Spleen (tissue), 11 donors: ENCODE data around the gene CLEC16A. TPM values are rescaled to one million over a fixed set of nuclear protein-coding genes. Genes with fewer than 3 reads are reported as not detected.

ENCODE experiments used
- DNase-seq: peaks from one replicate; pipeline ENCODE4 v3.0.0-alpha.2; 2020
- H3K27ac ChIP-seq, 8 donors: fragments of 200-600 bp; sonication (generic) in 7 of 8; 1 replicate in 4 of 8; 2 replicates in 4 of 8; pipeline versions ENCODE4 v1.5.0 to v1.8.0; 2016 to 2021; ENCODE audit warnings: inconsistent platforms in 4 of 8, mild to moderate bottlenecking in 4 of 8, moderate library complexity in 1 of 8
- H3K27me3 ChIP-seq, 7 donors: fragments of 200-600 bp; sonication (generic) in 6 of 7; replicated peaks in 1 of 7; 1 replicate in 4 of 7; 2 replicates in 3 of 7; pipeline versions ENCODE4 v1.5.0 to v1.8.0; 2016 to 2021; ENCODE audit warnings: inconsistent platforms in 3 of 7, mild to moderate bottlenecking in 1 of 7
- H3K36me3 ChIP-seq, 6 donors: fragments of 200-600 bp; sonication (generic) in 5 of 6; 1 replicate in 4 of 6; 2 replicates in 2 of 6; pipeline versions ENCODE4 v1.5.0 to v1.8.0; 2016 to 2021; ENCODE audit warnings: inconsistent platforms in 2 of 6
- H3K4me1 ChIP-seq, 6 donors: fragments of 200-600 bp; sonication (generic) in 5 of 6; 1 replicate in 3 of 6; 2 replicates in 3 of 6; pipeline versions ENCODE4 v1.5.0 to v1.8.0; 2016 to 2021; ENCODE audit warnings: inconsistent platforms in 3 of 6
- H3K4me3 ChIP-seq, 8 donors: fragments of 200-600 bp; sonication (generic) in 7 of 8; 1 replicate in 4 of 8; 2 replicates in 4 of 8; pipeline versions ENCODE4 v1.5.0 to v1.8.0; 2016 to 2021; ENCODE audit warnings: inconsistent platforms in 4 of 8, mild to moderate bottlenecking in 4 of 8, moderate library complexity in 2 of 8
- H3K9me3 ChIP-seq, 8 donors: fragments of 200-600 bp; sonication (generic) in 7 of 8; 1 replicate in 4 of 8; 2 replicates in 4 of 8; pipeline versions ENCODE4 v1.5.0 to v1.8.0; 2016 to 2021; ENCODE audit warnings: inconsistent platforms in 4 of 8
- POLR2A ChIP-seq, 3 donors: fragments of 450-650 bp; IDR thresholded peaks; one replicate each; pipeline ENCODE4 v1.5.1; 2017; ENCODE audit warnings: antibody characterized with exemption in 3 of 3, mild to moderate bottlenecking in 1 of 3
- POLR2AphosphoS5 ChIP-seq, 3 donors: sonication (generic); formaldehyde crosslinking; IDR thresholded peaks; one replicate each; pipeline ENCODE4 v1.5.1; 2017; ENCODE audit warnings: antibody characterized with exemption in 3 of 3
- WGBS, 5 donors: extraction: QIAGEN DNeasy Blood & Tissue Kit in 3 of 5; methylation state at CpG; one replicate each; pipeline versions ENCODE4 v1.1.5 to v1.1.7; 2013 to 2018; 5-methylcytosine and 5-hydroxymethylcytosine counted together
- intact Hi-C: fragments of 100-400 bp; cut with DNase I; formaldehyde crosslinking; loops from one replicate; pipeline ENCODE4 v1.15.0; 2023; ENCODE audit warnings: low total_unique reads
- polyA plus RNA-seq, 3 donors: library from polyadenylated mRNA; stranded (reverse); fragments of 200-250 nt; gene quantifications; one replicate each; pipeline ENCODE4 v1.2.1, GENCODE V29; 2013
- total RNA-seq, 7 donors: library from RNA; depleted of rRNA in 3 of 7; stranded (reverse); fragments of >200 nt in 3 of 7; fragmentation: NEBNext Ultra II Directional in 4 of 7; extraction: Animal tissue kit (Norgen Biotek cat#: 25700) in 4 of 7; gene quantifications; one replicate each; pipeline versions ENCODE4 v1.1.0 to v1.2.1, GENCODE V29; 2016 to 2021
- TF ChIP-seq, protein P1 (sequence below), 11 experiments: fragments of 200-600 bp in 7 of 11; fragments of 450-650 bp in 4 of 11; sonication (generic) in 4 of 11; IDR thresholded peaks in 8 of 11; conservative IDR thresholded peaks in 3 of 11; 1 replicate in 7 of 11; 2 replicates in 4 of 11; pipeline versions ENCODE4 v1.4.0 to v1.8.0; 2016 to 2021; ENCODE audit warnings: antibody characterized with exemption in 11 of 11, inconsistent platforms in 4 of 11, mild to moderate bottlenecking in 1 of 11
- donor health status: healthy with polysubstance abuse.
- donor health status: DM: no; HTN: no; CAD: no; lungs with moderate emphysema.
- donor health status: DM: no; HTN: no; CAD: no.
- donor health status: Bipolar disorder and iron deficiency.
- donor health status: healthy.
- donor health status: DM: no; HTN: no; CAD: no.
- donor health status: DM: yes; HTN: yes; CAD: no.

The CLEC16A gene
- total and polyA plus RNA-seq, 10 donors: 7.3 to 54.6 (median 35.1) TPM

GRCh38 chr16:11017499-11017898, 73.1 kb downstream of the CLEC16A start:
- no peak overlapping the region for H3K4me3 ChIP-seq
- H3K27me3 ChIP-seq: no peaks in the 10 kb centered on the region
- H3K36me3 ChIP-seq: peaks cover 0 to 78% (median 24%) of the 10 kb centered on the region in 6 donors
- 94 to 96% (median 95%) methylated on average over 2 of the region's 2 CpGs for WGBS, 5 donors
- H3K9me3 ChIP-seq: no peaks in the 10 kb centered on the region
- TF ChIP-seq POLR2A (IDR thresholded peaks at IDR 0.05) (no peak), POLR2AphosphoS5 (IDR thresholded peaks at IDR 0.05) (no peak)
- TF ChIP-seq, protein P1, sequence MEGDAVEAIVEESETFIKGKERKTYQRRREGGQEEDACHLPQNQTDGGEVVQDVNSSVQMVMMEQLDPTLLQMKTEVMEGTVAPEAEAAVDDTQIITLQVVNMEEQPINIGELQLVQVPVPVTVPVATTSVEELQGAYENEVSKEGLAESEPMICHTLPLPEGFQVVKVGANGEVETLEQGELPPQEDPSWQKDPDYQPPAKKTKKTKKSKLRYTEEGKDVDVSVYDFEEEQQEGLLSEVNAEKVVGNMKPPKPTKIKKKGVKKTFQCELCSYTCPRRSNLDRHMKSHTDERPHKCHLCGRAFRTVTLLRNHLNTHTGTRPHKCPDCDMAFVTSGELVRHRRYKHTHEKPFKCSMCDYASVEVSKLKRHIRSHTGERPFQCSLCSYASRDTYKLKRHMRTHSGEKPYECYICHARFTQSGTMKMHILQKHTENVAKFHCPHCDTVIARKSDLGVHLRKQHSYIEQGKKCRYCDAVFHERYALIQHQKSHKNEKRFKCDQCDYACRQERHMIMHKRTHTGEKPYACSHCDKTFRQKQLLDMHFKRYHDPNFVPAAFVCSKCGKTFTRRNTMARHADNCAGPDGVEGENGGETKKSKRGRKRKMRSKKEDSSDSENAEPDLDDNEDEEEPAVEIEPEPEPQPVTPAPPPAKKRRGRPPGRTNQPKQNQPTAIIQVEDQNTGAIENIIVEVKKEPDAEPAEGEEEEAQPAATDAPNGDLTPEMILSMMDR (IDR thresholded peaks at IDR 0.05 in 8 of 11, conservative IDR thresholded peaks at IDR 0.05 in 3 of 11): no peak
- no peak overlapping the region for H3K27ac ChIP-seq
- no peak for DNase-seq
- no peaks in the 10 kb centered on the region for H3K4me1 ChIP-seq
- intact Hi-C loops: no loop called here

GRCh38 chr16:11020388-11020787, 76.0 kb downstream of the CLEC16A start:
- Histone ChIP-seq H3K9me3 (peaks cover 0 to 14% (median 8%) of the 10 kb centered on the region in 8 donors), H3K4me3 (no peak overlapping the region), H3K27me3 (no peaks in the 10 kb centered on the region), H3K36me3 (peaks cover 3 to 84% (median 41%) of the 10 kb centered on the region in 6 donors), H3K27ac (no peak overlapping the region), H3K4me1 (no peaks in the 10 kb centered on the region)
- DNase-seq: no peak
- TF ChIP-seq, protein P1 (IDR thresholded peaks at IDR 0.05 in 8 of 11, conservative IDR thresholded peaks at IDR 0.05 in 3 of 11): no peak
- TF ChIP-seq POLR2A (IDR thresholded peaks at IDR 0.05) (no peak), POLR2AphosphoS5 (IDR thresholded peaks at IDR 0.05) (no peak)
- 96 to 100% (median 97%) methylated on average over 4 of the region's 4 CpGs for WGBS, 5 donors
- intact Hi-C loops: no loop called here

DNA sequence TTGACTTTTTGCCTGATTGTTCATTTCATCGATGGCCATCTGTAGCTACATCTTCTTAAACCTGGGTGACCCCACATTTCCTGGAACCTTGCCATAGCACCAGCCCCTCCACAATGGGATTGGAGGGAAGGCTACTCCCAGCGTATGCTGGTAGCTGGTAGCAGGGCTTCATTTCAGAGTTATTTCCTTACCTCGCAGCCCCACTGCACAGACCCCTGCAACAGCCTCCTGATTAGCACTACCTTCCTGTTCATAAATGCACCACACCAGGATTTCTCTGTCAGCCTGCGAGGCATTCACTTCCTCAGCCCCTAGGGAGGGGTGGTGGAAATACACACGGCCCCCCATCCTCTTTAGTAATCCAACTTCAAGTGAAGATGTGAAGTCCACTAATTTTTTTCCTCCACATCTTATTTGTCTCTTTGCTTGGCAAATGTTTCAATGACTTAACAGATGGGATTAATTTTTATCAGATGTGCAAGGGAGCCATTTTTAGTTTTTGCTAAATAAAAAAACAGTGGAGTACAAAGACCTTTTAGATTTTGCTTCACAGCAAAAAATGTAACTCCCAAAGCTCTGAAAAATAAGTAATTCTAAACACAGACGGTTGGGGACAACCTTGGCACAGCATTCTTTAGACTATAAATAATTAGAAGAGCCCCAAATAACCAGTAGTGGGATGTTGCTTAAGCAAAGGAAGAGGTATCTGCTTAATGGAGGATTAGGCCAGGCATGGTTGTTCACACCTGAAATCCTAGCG, 76.6 kb downstream of the CLEC16A start:
- Histone ChIP-seq H3K4me1 (no peaks in the 10 kb centered on the region), H3K27me3 (no peaks in the 10 kb centered on the region), H3K9me3 (peaks cover 0 to 20% (median 14%) of the 10 kb centered on the region in 8 donors), H3K27ac (no peak overlapping the region), H3K36me3 (peaks cover 3 to 84% (median 46%) of the 10 kb centered on the region in 6 donors), H3K4me3 (no peak overlapping the region)
- TF ChIP-seq POLR2A (IDR thresholded peaks at IDR 0.05): no peak
- TF ChIP-seq, protein P1 (IDR thresholded peaks at IDR 0.05 in 8 of 11, conservative IDR thresholded peaks at IDR 0.05 in 3 of 11): no peak
- no peak for TF ChIP-seq POLR2AphosphoS5 (IDR thresholded peaks at IDR 0.05)
- DNase-seq: no peak
- WGBS, 5 donors: 67 to 92% (median 75%) methylated on average over 7 of the region's 7 CpGs
- intact Hi-C loops: no loop called here

DNA sequence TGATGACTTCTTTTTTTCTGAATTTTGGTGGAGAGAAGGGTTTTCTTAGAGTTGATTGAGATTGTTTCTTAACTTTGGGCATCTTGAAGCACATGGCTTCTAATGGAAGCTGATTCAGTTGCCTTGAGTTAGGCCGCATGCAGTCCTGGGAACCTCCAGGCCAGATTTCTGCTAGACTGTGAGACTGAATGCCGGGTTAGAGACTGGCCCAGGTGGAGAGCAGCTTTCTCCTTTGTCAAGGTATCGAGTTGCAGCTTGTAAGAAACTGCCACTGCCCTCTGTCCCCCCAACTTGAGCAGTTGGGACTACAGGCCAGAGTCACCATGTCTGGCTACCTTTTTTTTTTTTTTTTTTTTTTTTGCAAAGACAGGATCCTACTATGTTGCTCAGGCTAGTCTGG, 77.6 kb downstream of the CLEC16A start:
- H3K36me3 ChIP-seq: peaks cover 6 to 84% (median 57%) of the 10 kb centered on the region in 6 donors
- TF ChIP-seq, protein P1 (IDR thresholded peaks at IDR 0.05 in 8 of 11, conservative IDR thresholded peaks at IDR 0.05 in 3 of 11): no peak
- no peak for TF ChIP-seq POLR2AphosphoS5 (IDR thresholded peaks at IDR 0.05)
- no peak for TF ChIP-seq POLR2A (IDR thresholded peaks at IDR 0.05)
- no peak overlapping the region for H3K27ac ChIP-seq
- intact Hi-C loops: no loop called here
- peaks cover 0 to 31% (median 24%) of the 10 kb centered on the region in 8 donors for H3K9me3 ChIP-seq
- no peak for DNase-seq
- WGBS, 5 donors: 95 to 100% (median 97%) methylated on average over 3 of the region's 3 CpGs
- H3K4me3 ChIP-seq: no peak overlapping the region
- H3K4me1 ChIP-seq: no peaks in the 10 kb centered on the region
- no peaks in the 10 kb centered on the region for H3K27me3 ChIP-seq
